Measurements from ENCODE around the gene ACVR1C. TPM values are rescaled to one million over a fixed set of nuclear protein-coding genes. Genes with fewer than 3 reads are reported as not detected.

Gene ACVR1C
- total RNA-seq, 3 donors from 2014 or later: 5.9 to 41.4 (median 8.0) TPM

DNA sequence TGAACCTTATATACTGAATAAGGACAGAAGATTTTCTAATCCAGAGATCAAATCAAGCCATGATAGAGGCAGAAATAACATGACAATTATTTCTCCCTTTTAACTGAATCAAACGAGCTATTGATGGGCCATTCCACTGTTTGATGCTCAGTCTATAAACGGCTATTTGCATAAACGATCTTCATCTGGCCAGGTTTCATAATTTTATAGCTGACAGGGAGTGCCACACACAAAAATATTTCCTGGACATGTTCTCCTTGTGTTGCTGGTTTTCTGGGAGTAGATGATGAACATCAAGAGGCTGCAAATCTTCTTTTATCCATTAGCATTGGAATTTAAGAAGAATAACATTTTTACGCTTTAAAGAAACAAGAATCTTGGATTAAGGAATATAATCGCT is 63.1 kb downstream of the ACVR1C start:
- Histone ChIP-seq H3K9me3 (peaks cover 0 to 3% of the 10 kb centered on the region in 2 donors), H3K4me1 (no peaks in the 10 kb centered on the region), H3K27ac (no peak overlapping the region), H3K27me3 (no peaks in the 10 kb centered on the region), H3K4me3 (no peak overlapping the region), H3K36me3 (no peaks in the 10 kb centered on the region)
- intact Hi-C loops (cut with DNase I; ENCODE audit: low total_unique reads): no loop called here
- no peak for DNase-seq (ENCODE audit: low spot score in 2 of 2)
- no peak for TF ChIP-seq POLR2AphosphoS5 (IDR thresholded peaks at IDR 0.05)
- TF ChIP-seq POLR2A (IDR thresholded peaks at IDR 0.05): no peak
- TF ChIP-seq, protein P1, sequence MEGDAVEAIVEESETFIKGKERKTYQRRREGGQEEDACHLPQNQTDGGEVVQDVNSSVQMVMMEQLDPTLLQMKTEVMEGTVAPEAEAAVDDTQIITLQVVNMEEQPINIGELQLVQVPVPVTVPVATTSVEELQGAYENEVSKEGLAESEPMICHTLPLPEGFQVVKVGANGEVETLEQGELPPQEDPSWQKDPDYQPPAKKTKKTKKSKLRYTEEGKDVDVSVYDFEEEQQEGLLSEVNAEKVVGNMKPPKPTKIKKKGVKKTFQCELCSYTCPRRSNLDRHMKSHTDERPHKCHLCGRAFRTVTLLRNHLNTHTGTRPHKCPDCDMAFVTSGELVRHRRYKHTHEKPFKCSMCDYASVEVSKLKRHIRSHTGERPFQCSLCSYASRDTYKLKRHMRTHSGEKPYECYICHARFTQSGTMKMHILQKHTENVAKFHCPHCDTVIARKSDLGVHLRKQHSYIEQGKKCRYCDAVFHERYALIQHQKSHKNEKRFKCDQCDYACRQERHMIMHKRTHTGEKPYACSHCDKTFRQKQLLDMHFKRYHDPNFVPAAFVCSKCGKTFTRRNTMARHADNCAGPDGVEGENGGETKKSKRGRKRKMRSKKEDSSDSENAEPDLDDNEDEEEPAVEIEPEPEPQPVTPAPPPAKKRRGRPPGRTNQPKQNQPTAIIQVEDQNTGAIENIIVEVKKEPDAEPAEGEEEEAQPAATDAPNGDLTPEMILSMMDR (IDR thresholded peaks at IDR 0.05): no peak

GRCh38 chr2:157559890-157560289 is 68.8 kb downstream of the ACVR1C start:
- Histone ChIP-seq H3K4me3 (no peak overlapping the region), H3K27me3 (no peaks in the 10 kb centered on the region), H3K4me1 (no peaks in the 10 kb centered on the region), H3K36me3 (no peaks in the 10 kb centered on the region), H3K9me3 (no peaks in the 10 kb centered on the region), H3K27ac (no peak overlapping the region)
- no peak for DNase-seq (ENCODE audit: low spot score in 2 of 2)
- TF ChIP-seq POLR2A (IDR thresholded peaks at IDR 0.05) (no peak), POLR2AphosphoS5 (IDR thresholded peaks at IDR 0.05) (no peak)
- TF ChIP-seq, protein P1 (IDR thresholded peaks at IDR 0.05): no peak
- intact Hi-C loops (cut with DNase I; ENCODE audit: low total_unique reads): no loop called here

DNA sequence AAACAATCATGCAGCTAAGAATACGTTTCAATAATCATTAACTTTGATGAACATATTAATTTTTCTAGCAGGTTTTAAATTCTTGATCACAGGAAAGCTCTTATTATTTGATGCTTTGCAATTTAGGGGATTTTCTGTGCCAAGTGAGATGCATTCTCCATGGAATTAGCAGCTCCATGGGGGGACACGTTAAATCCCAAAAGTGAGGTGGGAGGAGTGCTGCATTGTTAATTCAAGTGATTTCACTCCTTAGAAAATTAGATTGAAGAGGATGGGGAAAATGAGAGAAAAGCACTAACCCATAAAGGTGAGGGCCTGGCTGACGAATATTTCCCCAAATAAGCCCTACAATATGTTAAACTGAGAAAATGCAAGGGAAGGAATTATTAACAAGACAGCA is 69.2 kb downstream of the ACVR1C start:
- intact Hi-C loops (cut with DNase I; ENCODE audit: low total_unique reads): no loop called here
- no peak overlapping the region for H3K27ac ChIP-seq

GRCh38 chr2:157559061-157559460 is 69.6 kb downstream of the ACVR1C start:
- Histone ChIP-seq H3K27me3 (no peaks in the 10 kb centered on the region), H3K9me3 (no peaks in the 10 kb centered on the region), H3K4me3 (no peak overlapping the region), H3K27ac (no peak overlapping the region), H3K36me3 (no peaks in the 10 kb centered on the region), H3K4me1 (no peaks in the 10 kb centered on the region)
- intact Hi-C loops (cut with DNase I; ENCODE audit: low total_unique reads): no loop called here
- TF ChIP-seq POLR2A (IDR thresholded peaks at IDR 0.05): no peak
- TF ChIP-seq POLR2AphosphoS5 (IDR thresholded peaks at IDR 0.05): no peak
- TF ChIP-seq, protein P1 (IDR thresholded peaks at IDR 0.05): no peak
- DNase-seq (ENCODE audit: low spot score in 2 of 2): no peak

More for the DNA sequence above, 69.2 kb downstream of the ACVR1C start:
- Histone ChIP-seq H3K36me3 (no peaks in the 10 kb centered on the region), H3K4me3 (no peak overlapping the region), H3K4me1 (no peaks in the 10 kb centered on the region), H3K27me3 (no peaks in the 10 kb centered on the region), H3K9me3 (no peaks in the 10 kb centered on the region)
- no peak for TF ChIP-seq POLR2AphosphoS5 (IDR thresholded peaks at IDR 0.05)
- TF ChIP-seq POLR2A (IDR thresholded peaks at IDR 0.05): no peak
- TF ChIP-seq, protein P1 (IDR thresholded peaks at IDR 0.05): no peak
- DNase-seq (ENCODE audit: low spot score in 2 of 2): no peak

DNA sequence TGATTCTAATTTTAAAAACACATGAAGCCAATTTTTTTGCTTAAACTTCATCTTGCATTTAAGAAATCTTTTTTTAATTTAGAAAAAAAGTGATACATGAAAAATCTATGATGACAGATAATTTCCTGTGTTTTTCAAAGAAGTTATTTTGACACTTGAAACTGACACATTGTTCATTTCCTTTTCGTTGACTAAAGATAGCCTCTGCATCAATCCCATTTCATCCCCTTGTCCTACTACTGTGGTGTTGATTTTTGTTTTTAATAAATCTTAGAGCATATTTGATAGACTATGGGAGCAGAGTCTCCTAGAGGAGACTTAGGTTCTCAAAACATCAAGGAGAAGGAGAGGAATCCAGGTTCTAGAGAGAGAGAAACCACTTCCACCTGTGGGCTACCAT is 70.9 kb downstream of the ACVR1C start:
- no peak overlapping the region for H3K27ac ChIP-seq
- DNase-seq (ENCODE audit: low spot score in 2 of 2): no peak
- no peak overlapping the region for H3K4me3 ChIP-seq
- TF ChIP-seq POLR2A (IDR thresholded peaks at IDR 0.05) (no peak), POLR2AphosphoS5 (IDR thresholded peaks at IDR 0.05) (no peak)
- TF ChIP-seq, protein P1 (IDR thresholded peaks at IDR 0.05): no peak
- no peaks in the 10 kb centered on the region for H3K27me3 ChIP-seq
- no peaks in the 10 kb centered on the region for H3K9me3 ChIP-seq
- no peaks in the 10 kb centered on the region for H3K4me1 ChIP-seq
- H3K36me3 ChIP-seq: no peaks in the 10 kb centered on the region
- intact Hi-C loops (cut with DNase I; ENCODE audit: low total_unique reads): no loop called here
